Measurements from ENCODE around the gene PSMA6.
"Not testable (repeated sequence)": the region's sequence is repeated elsewhere in the genome, so short reads cannot be mapped to it uniquely, and the experiment has no call there.

Gene PSMA6

GRCh38 chr14:35344107-35344807 is 52.1 kb downstream of the PSMA6 start:
- no peak for DNase-seq (ENCODE audit: low spot score)

DNA sequence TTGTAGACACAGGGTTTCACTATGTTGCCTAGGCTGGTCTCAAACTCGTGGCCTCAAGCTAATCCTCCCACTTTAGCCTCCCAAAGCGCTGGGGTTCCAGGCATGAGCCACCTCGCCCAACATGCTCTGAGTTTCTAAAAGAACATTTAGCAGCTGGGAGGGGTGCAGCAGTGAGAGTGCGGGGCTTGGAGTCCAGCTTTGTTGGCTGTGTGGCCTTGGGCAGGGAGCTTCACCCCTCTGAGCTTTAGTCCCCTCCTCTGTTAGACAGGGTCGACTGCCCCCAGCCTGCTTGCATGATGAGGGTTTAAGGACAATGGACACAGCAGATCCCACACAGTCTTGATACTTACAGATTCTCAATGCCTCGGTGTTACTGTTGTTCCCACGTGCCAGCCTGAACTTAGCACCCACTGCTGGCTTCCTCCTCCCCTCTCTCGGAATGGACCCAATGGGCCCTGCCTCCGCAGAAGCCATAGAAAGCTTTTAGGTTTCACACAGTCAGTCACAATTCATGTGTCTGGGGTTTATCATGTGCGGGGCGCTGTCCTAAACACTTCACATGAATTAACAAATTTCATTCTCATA is 54.6 kb downstream of the PSMA6 start:
- no peak for DNase-seq (ENCODE audit: low spot score)

- no peak for DNase-seq (ENCODE audit: low spot score)
Observed at GRCh38 chr14:35347323-35348043, 55.3 kb downstream of the PSMA6 start.

DNA sequence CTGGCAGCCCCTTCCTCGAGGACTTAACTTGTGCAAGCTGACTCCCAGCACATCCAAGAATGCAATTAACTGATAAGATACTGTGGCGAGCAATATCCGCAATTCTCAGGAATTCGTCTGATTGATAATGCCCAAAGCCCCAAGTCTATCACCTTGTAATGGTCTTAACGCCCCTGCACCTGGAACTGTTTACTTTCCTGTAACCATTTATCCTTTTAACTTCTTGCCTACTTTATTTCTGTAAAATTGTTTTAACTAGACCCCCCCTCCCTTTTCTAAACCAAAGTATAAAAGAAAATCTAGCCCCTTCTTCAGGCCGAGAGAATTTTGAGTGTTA is 55.8 kb downstream of the PSMA6 start:
- not testable (repeated sequence) for DNase-seq (ENCODE audit: low spot score)

DNA sequence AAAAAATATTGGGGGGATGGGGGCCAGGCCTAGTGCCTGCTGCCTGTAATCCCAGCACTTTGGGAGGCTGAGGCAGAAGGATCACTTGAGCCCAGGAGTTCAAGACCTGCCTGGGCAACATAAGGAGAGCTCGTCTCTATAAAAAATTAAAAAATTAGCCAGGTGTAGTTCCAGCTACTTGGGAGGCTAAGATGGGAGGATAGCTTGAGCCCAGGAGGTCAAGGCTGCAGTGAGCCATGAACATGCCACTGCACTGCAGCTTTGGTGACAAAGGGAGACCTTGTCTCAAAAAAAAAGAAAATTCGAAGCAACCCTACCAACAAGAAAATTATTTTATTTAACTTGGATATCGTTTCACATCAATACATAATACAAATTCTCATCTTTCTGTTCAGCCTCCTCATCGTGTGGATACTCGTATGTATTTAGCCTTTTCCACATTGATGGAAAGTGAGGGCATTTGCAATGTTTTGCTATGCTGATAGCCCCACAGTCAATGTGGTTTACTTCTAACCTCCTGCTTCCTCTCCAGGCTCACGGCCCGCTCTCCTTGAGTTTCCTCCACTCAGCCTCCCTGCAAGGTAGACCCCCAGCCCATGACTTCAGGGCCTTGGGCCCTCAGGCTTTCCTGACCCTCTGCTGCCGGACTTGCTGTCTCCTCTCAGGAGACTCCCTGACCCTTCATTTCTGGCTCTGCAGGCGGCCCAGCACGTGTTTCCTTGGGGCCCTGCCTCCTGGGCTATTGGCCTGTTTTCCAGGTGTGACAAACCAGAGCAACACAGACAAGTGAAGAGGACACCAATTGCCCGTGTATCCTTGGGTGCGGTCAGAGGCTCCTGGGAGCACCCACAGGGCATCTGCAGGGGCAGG is 57.5 kb downstream of the PSMA6 start:
- no peak for DNase-seq (ENCODE audit: low spot score)

GRCh38 chr14:35351497-35351896 is 59.3 kb downstream of the PSMA6 start:
- no peak for DNase-seq (ENCODE audit: low spot score)

GRCh38 chr14:35351897-35352273 is 59.7 kb downstream of the PSMA6 start:
- DNase-seq (ENCODE audit: low spot score), result no peak

DNA sequence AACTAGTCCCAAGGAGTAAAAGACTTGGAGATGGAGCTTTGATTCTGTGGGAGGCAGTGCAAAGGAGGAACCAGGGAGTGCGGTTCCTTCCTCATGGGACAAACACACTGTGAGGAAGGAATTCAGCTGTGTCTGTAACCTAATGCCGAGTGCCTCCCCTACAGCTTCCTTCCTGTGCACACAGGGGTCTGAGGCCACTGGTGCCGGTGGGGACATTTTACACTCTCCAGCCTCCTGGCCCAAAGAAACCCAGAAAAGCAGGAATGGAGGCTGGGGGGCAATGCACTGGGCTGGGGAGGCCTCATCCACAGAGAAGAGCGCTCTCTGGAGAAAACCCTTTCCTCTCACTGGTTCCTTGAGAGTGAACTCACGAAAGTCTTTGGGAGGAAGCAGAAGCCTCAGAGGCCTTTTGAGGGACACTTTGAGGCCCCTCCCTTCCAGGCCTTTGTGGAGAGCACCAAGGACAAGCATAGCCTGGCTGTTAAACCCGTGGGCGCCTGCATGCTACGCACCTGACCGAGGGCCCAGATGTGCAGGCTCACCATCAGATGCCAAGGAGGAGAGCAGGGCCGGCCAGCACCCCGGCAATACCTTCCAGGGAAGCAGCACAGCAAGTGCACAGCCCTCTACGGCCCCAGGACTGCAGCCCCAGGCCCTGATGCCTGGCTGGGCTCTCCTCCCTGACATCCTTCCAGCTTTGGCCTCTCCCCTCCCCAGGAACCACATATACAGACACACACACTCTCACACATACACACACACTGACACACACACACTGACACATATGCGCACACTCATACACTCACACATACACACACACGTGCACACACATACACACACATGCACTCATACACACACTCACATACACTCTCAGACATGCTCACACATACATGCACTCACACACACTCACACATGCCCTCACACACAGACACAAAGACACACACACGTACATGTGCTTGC is 60.4 kb downstream of the PSMA6 start:
- DNase-seq (ENCODE audit: low spot score), result no peak

DNA sequence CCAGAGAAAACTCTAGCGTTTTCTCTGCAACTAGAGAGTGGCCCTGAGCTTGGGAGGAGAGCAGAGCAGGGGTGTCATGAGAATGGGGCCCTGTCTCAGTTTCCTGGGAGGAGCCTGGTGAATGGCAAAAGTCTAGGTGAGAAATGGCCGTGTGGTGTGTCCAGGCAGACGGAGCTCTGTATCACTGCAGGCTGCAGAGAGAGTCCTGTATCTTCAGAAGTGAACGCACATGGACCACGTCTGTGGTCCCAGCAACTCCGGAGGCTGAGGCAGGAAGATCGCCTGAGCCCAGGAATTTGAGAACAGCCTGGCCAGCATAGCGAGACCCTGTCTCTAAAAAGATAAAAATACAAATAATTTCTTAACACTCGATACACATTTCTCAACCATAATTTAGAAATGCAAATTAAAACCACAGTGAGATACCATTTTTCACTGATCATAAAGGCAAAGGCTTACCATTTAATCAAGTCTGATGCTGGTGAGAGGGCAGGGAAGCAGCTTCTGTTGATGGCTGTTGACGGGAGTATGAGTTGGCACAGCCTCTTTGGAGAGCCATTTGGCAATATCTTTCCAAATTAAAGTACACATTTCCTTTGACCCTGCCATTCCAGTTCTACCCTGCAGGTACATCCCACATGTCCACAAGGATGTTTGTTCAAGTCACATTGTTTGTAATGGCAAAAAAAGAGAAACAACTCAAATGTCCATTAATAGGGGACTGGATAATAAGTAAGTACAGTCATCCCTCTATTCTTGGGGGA is 61.4 kb downstream of the PSMA6 start:
- no peak for DNase-seq (ENCODE audit: low spot score)

- not testable (repeated sequence) for DNase-seq (ENCODE audit: low spot score)
Observed at GRCh38 chr14:35355235-35355634, 63.1 kb downstream of the PSMA6 start.

GRCh38 chr14:35355981-35356841 is 64.0 kb downstream of the PSMA6 start:
- DNase-seq (ENCODE audit: low spot score), result peak; percentile 84

GRCh38 chr14:35359655-35360054 is 67.5 kb downstream of the PSMA6 start:
- DNase-seq (ENCODE audit: low spot score), result not testable (repeated sequence)

DNA sequence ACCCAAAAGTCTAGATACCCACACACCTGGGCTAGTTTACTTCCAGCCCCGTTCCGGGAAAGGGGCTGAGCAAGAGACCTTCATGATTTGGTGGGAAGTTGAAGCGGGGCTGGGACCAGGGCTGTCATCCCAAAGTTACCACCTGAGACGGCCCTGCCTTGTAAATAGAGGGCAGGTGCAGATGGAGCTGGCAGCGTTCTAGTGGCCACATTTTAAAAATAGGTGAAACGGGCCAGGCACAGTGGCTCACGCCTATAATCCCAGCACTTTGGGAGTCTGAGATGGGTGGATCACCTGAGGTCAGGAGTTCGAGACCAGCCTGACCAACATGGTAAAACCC is 68.9 kb downstream of the PSMA6 start:
- DNase-seq (ENCODE audit: low spot score), result no peak

DNA sequence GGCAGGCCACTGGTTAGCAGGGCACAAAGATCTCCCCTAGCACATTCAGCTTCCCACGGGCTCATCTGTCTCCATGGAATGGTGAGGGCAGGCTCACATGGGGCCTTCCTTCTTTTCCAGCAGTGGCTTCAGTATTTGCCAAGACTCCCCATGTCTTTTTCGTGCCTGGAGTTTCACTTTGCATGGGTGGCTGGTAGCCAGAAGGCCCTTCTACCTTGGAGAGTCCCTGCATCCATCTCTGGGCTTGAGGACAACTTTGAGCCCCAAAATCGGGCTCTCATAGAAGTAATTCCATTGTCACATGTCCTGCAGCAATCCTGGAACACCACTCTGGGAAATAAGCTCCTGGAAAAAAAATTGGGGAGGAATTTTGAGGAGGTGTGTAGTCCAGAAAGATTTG is 70.3 kb downstream of the PSMA6 start:
- DNase-seq (ENCODE audit: low spot score), result no peak

- DNase-seq (ENCODE audit: low spot score), result no peak
Observed at GRCh38 chr14:35362911-35363374, 70.8 kb downstream of the PSMA6 start.

GRCh38 chr14:35365130-35366055 is 73.2 kb downstream of the PSMA6 start:
- peak; percentile 86 for DNase-seq (ENCODE audit: low spot score)

- no peak for DNase-seq (ENCODE audit: low spot score)
Observed at GRCh38 chr14:35366056-35366451, 73.9 kb downstream of the PSMA6 start.

- DNase-seq (ENCODE audit: low spot score), result no peak
Observed at GRCh38 chr14:35366521-35366976, 74.4 kb downstream of the PSMA6 start.

DNA sequence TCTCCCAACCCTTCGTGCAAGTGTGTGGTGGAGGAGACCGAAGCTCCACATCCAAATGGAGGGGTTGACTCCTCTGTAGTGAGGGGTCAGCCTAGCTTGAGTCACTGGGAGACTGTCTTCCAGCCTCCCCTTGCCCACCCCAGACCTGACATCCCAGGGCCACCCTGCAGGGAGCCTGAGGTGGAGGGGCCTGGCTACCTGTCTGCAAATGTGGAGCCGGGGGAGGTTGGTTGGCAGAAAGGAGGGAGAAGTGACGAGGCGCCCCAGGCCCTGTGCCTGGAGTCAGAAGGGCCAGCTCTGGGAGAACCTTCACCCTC is 74.8 kb downstream of the PSMA6 start:
- no peak for DNase-seq (ENCODE audit: low spot score)

Data from LoVo (cell line).